ENCODE measurements around the gene DPAGT1. TPM values are rescaled to one million over a fixed set of nuclear protein-coding genes. Genes with fewer than 3 reads are reported as not detected.

The DPAGT1 gene
- total RNA-seq, 1 experiment from 2014 or later: 45.1 TPM

- TF ChIP-seq REST (IDR thresholded peaks at IDR 0.05; ENCODE audit: low read depth): no peak
- TF ChIP-seq TCF7L2 (IDR thresholded peaks at IDR 0.05; ENCODE audit: borderline replicate concordance, extremely low read depth, insufficient read depth, insufficient read length): no peak
- TF ChIP-seq POLR2A (IDR thresholded peaks at IDR 0.05; ENCODE audit: borderline replicate concordance, extremely low read depth, insufficient read depth, insufficient read length): peak; percentile 74
- TF ChIP-seq CTCF (IDR thresholded peaks at IDR 0.05 in 2 of 3, conservative IDR thresholded peaks at IDR 0.05 in 1 of 3; ENCODE audit: borderline replicate concordance in 1 of 3, insufficient read depth in 1 of 3, low read depth in 2 of 3, low read length in 2 of 3): no peak
- peak; percentile 91 for TF ChIP-seq MAX (IDR thresholded peaks at IDR 0.05)
- TF ChIP-seq ZFX (IDR thresholded peaks at IDR 0.05): no peak
Measured at GRCh38 chr11:119084663-119085436, 16.8 kb downstream of the DPAGT1 start, which contains the start of gene HMBS (continued).
